Measurements from ENCODE around the gene TMEM235.

Gene TMEM235

GRCh38 chr17:78230996-78231935, at the start of gene TMEM235:
Gene TMEM235, plus strand, starts transcription at chr17:78231631. Its CDS starts 393 bp downstream, at chr17:78232024.
- no peak within 1 kb of the TSS for H3K4me3 ChIP-seq (ENCODE audit: low read depth, low read length)

GRCh38 chr17:78182504-78182903, 48.9 kb upstream of the TMEM235 start:
- no peak for DNase-seq (ENCODE audit: low read depth)
- no peak overlapping the region for H3K4me3 ChIP-seq (ENCODE audit: low read depth, low read length)
- no peak for TF ChIP-seq CTCF (IDR thresholded peaks at IDR 0.05; ENCODE audit: low read depth, low read length, missing control alignments)

More at GRCh38 chr17:78230996-78231935, at the start of gene TMEM235:
- no peak for DNase-seq (ENCODE audit: low read depth)
- TF ChIP-seq CTCF (IDR thresholded peaks at IDR 0.05; ENCODE audit: low read depth, low read length, missing control alignments), result no peak

DNA sequence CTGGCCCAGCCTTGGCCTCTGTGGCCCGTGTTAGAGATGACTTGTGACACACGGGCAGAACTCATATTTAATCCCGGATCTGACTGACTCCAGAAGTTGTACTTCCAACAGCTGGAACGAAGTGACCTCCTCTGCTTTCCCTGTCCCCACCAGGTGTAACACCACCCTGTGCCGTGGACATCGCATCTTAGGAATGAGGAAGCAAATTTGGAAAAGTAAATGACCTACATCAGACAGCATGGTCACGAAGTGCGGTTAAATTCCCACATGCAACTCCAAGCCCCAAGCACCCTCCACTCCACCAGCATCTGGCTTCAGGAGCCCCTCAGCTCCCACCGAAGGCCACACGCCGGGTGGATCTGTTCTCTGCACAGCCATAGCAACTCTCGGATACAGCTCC, 47.5 kb upstream of the TMEM235 start:
- TF ChIP-seq CTCF (IDR thresholded peaks at IDR 0.05; ENCODE audit: low read depth, low read length, missing control alignments), result no peak
- no peak for DNase-seq (ENCODE audit: low read depth)
- H3K4me3 ChIP-seq (ENCODE audit: low read depth, low read length), result no peak overlapping the region

GRCh38 chr17:78184351-78184750, 47.1 kb upstream of the TMEM235 start:
- no peak overlapping the region for H3K4me3 ChIP-seq (ENCODE audit: low read depth, low read length)
- DNase-seq (ENCODE audit: low read depth), result no peak
- no peak for TF ChIP-seq CTCF (IDR thresholded peaks at IDR 0.05; ENCODE audit: low read depth, low read length, missing control alignments)

DNA sequence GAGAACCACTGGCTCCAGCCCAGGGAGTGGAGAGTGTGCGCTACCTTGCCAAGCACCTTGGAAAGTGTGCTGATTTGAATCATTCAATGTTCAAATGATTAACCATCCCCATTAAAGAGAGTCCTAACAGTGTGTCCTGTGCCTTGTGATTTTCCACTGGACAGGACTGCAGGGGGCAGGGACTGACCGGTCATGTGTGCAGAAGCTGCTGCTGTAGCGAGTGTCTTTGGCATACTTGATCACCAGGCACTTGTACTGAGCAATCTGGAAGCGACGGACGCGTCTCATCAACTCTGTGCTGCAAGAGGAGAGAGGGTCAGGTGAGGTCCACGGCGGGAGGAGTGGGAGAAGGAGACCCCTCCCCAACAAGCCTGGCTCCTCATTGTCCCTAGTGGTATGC, 46.6 kb upstream of the TMEM235 start:
- no peak for DNase-seq (ENCODE audit: low read depth)
- no peak for TF ChIP-seq CTCF (IDR thresholded peaks at IDR 0.05; ENCODE audit: low read depth, low read length, missing control alignments)
- H3K4me3 ChIP-seq (ENCODE audit: low read depth, low read length), result no peak overlapping the region

- DNase-seq (ENCODE audit: low read depth), result no peak
- H3K4me3 ChIP-seq (ENCODE audit: low read depth, low read length), result peak overlapping the region; percentile 60
- TF ChIP-seq CTCF (IDR thresholded peaks at IDR 0.05; ENCODE audit: low read depth, low read length, missing control alignments), result no peak
These were observed 45.3 kb upstream of the TMEM235 start for GRCh38 chr17:78185981-78186691.

Measured in GM12864 (cell line).